DMS153 treated with DMSO at 0.1 percent for 48 hours (cell line): ENCODE measurements around the gene TBL1XR1.

ENCODE experiments used
- DNase-seq: peaks from one replicate; lab custom pipeline; 2025; ENCODE audit not compliant: unreplicated experiment; lab: John Stamatoyannopoulos, UW

TBL1XR1 gene

DNA sequence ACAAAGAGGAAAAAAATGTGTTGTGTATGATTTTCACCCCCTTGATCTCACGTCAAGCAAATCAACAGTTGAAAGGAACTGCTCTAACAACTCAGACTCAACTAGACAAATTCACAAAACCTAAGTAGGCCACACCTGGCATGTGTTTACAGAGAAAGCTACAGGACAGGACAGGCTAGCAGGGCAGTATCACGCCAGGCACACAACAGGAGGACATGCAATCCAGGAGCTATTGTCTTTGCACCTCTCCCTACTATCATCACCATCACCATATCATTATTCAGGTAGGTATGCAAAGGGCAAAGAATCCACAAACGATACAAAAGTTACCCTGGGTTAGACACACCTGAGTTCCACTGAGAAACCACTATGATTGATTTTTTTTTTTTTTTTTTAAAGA lies 86.4 kb downstream of the TBL1XR1 start:
- DNase-seq: no peak

DNA sequence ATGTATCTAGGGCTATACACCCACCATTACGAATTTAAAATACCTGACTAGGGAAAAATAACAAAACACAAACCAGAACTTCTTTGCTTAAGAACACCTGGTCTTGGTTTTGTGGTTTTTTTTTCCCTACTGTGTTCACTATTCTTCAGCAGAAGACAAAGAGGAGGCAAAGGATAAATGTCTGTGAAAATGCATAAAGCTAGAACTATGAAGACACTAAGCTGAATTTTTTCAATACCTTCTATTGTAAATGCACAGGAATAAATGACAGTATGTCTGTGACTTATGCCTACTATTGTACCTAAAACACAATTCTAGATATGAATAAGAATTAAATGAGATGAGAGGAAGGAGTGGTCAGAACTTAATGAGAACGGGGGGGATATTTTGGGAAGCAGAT lies 86.9 kb downstream of the TBL1XR1 start:
- DNase-seq: no peak

DNA sequence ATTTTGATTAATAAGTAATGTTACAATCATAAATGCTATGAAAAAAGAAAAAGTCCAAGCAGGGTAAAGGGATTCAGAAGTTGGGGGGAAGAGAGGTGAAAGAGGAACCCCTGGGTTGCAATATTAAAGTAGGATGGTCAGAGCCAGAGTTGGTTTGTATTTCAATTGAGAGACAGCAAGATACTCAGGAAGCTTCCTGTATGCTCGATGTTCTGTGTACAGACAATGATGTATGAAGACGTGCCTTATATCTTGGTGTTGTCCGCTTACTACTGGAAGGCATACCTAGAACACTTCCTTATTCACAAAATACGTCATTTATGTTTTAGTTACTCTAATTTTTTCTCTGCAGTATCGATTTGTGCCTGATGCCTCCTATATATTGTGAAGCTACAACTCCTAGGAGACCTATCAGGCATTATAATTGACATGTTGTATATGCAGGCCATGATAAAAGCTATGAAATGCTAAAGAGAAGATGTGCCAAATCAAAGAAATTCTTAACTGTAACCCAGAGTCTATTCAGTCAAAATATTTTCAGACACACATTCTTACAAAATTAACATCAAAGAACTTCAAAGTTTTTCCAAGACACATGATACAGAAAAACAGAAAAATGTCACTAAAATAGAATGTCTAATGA lies 87.5 kb downstream of the TBL1XR1 start:
- peak; percentile 24 for DNase-seq

DNA sequence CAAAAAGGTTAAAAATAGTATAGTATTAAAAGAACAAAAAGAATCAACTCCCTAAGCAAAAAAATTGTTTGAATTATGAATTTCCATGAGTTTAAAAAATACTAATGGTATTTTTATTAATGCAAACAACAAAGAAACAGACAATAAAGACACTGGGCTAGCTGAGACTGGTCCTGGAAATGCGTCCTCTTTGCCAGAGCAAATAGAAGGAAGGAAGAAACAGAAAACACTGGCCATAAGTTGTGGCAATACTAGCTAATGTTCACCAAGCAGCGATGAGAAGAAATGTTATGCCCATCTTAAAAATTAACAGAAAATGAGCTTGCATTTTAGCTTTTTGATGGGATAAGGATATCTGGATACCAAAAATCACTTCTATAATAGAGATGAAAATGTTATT lies 88.6 kb downstream of the TBL1XR1 start:
- DNase-seq: peak; percentile 20

DNA sequence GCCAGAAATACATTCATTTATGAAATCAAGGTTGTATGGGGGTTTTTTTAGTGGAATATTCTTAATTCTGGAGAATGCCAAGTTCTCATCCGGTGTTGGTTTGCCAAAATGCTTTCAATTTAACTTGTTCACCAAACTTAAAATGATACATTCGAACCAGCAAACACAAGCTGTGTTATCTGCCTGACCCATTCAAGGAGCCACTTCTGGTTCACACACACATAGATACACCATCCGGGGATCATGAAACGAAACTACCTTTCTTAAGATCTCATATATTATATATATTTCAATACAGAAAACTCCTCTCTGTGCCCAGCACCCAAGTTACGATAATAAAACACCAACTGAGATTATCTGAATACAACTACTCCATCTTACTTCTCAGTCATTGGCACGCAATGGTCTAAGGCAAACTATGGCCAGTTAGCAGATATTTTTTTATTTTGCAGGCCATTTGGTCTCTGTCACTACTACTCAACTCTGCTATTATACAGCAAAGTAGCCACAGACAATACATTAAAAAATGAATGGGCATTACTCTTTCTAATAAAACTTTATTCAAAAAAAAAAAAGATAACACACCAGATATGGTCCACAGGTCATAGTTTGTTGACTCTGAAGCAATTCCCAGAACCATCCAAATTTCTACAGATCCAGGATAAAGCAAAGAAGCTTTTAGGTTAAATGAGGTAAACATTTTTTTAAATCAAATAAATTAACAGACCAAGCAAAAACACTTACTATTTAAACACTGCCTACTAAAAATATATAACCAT lies 89.6 kb downstream of the TBL1XR1 start:
- DNase-seq: no peak

DNA sequence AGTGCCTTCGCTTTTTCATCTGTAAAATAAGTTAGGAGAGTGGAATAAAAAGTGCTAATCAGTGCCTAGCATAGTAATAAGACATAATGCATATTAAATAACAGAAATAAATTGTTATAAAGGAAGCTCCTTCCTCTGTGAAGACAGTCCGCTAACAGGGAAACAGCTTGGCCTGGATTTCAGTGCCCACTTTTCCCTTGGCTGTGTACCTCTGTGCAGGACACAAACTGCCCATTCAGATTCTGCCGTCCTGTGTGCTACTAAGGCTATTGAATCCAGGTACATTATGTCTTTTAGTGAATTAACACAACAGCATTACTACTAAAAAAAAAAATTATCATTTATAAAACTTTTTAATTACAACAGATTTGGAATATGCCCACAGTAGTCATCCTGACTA lies 90.7 kb downstream of the TBL1XR1 start:
- DNase-seq: no peak

DNA sequence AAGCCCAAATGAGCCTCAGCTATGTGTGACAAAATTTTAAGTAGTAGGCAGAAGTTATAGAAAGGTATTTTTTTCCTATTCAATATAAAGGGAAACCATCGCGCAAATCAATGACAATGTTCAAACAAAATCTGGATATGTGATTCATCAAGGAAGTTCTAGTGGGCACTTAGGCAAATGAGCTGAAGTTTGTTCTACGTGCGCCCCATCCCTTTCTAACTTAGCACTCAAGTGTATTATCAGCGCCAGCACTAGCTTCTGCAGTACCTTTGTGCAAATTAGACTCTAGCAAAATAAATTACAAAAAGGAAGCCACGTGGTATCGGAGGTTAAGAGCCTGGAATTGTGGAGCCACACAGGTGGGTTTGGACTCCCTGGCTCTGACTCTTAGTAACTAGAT lies 91.1 kb downstream of the TBL1XR1 start:
- no peak for DNase-seq

DNA sequence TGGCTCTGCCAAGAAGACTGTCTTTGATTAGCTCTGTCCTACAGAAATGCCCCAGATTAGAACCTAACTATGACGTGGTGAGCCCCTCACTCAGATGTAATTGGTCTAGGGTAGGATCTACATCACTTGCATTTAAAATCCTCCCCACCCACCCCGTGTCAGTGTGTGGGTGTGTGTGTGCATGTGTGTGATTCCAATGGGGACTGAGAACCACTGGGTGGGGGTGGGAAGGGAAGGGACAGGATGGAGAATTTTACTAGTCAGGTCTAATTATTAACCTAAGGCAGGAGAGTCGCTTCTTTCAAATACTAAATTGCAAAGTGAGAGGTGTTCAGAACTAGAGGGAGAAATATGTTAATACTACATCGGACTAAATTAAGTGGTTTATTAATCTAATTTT lies 91.7 kb downstream of the TBL1XR1 start:
- no peak for DNase-seq

DNA sequence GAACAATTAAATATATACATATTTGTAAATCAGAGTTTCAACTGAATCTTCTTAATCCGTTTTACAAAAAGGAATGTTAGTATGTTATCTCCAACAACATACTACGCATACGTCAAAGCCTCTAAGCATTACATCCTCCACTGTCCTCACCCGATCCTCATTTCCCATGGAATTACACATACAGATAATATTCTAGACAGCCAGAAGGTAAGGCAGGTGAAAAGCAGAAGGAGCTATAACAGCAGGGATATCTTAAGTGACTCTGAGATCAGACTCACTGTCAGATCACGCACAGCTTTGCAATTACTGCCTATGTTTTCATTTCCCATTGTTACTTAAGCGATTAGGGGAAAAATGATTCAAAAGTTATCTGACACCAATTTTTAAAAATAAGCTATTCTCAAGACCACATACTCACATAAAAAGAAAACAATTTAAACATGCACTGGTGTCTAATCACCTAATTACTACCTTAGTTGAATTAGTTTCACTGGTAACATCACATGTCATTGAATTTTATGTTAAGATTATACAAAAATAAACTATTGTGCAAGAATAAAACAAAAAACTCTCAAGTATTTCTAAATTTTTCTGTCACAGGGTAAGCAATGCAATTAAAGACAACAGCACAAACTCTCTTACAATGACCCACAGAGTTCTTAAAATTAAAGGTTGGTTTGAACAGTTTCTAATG lies 92.8 kb downstream of the TBL1XR1 start:
- DNase-seq: no peak

DNA sequence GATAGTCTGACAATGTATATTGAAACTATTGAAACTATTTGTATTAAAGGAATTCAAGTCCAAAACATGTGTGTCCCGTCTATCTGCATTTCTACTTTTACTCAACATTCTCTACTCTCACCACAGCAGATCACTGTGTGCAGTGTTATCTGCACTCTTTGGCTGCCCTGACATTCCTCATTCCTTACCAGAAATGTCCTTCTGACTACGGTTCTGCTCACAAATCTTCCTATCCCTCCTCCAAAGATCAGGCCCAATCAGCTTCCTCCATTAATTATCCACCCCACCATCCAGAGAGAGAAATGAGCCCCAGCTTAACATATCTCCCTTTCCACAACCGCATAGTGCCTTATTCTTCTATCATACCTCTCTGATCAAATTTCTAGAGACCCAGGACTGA lies 94.7 kb downstream of the TBL1XR1 start:
- DNase-seq: no peak

DNA sequence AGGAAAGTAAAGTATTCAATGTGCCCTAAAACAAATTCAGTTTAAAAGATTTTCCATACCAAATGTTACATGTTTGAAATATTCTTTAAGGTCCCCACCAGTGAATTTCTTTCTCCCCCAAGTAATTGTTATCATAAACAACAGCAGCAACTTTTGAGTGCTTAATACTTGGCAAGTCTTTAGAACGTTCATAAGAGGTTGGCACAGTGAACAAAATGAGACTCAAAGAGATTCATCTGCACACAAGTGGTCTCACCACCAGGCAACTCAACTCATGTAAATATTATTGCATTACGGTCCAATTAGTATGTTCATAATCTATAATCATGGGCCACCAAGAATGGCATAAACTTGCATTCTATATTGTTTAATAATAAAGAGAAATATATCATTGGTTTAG lies 98.7 kb downstream of the TBL1XR1 start:
- DNase-seq: no peak

DNA sequence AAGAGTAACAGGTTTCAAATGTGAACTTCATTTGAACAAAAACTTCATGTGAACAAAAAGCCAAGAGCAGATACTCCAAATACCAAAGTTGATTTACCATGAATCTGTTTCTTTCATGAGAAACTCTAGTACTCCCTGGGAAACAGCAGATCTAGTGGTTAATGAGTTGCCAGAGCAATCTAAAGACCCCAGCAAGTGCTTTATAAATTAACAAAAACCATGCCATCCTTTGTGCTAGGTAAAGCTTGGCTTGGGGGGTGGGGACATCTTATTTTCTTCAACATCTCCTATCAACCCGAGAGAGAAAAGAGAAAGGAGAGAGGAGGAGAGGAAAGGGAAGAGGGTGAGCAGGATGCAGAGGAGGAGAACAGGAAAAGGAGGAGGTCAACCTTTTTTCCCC lies 100.7 kb downstream of the TBL1XR1 start:
- DNase-seq: no peak

DNA sequence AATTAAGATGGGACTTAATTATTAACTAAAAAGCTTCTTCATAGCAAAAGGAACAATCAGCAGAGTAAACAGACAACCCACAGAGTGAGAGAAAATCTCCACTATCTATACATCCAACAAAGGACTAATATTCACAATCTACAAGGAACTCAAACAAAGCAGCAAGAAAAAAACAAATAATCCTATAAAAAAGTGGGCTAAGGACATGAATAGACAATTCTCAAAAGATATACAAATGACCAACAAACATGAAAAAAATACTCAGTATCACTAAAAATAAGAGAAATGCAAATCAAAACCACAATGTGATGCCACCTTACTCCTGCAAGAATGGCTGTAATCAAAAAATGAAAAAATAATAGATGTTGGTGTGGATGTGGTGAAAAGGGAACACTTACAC lies 103.3 kb downstream of the TBL1XR1 start:
- DNase-seq: no peak

DNA sequence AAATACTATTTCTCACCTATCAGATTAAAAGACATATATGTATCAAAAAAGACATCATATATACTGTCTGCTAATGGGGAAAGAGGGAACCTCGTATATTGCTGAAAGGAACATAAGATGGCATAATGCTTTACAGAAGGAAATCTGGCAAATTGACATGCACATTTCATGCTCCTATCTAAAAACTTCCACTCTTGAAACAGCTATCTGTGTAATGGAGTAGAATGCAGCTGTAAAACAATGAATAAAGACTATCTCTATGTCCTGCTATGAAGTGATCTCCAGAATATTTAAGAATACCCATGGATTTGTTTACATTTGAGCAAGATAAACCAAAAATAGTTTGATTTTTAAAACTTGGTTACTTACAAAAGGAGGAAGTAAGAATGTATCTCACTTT lies 107.4 kb downstream of the TBL1XR1 start:
- no peak for DNase-seq

DNA sequence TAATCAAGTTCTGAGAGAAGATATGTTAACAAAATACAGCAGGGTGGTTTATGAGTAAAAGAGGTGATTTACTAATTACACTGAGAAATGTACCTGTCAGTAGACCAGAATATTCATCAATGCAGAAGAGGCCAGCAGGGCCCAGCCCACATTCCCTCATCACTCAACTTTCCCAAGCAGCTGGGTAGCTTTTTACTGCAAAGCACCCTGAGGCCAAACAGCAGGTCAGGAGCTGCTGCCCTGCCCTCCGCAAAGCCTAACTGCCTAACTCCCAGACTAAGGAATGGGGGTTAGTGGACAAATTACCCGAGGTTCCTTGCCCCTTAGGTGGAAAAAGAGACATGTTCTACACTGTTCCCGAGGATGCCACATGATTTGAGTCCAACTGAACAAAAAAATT lies 108.2 kb downstream of the TBL1XR1 start:
- no peak for DNase-seq

DNA sequence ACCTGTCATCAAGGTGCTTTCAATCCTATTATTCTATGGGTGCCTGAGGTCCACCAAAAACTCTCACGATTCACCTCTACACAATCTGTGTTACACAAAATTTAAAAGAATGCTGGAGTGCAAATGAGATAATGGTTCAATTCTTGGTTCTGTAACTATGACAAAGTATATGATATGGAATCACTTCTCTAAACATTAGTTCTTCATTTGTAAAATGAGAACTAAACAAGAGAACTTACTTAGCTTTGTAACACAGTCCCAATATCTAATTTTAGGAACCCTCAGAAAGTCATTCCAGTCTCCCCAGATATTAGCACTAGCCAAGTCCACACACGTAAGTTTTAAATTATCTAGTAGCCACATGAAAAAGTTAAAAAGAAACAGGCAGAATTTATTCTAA lies 111.5 kb downstream of the TBL1XR1 start:
- DNase-seq: no peak

DNA sequence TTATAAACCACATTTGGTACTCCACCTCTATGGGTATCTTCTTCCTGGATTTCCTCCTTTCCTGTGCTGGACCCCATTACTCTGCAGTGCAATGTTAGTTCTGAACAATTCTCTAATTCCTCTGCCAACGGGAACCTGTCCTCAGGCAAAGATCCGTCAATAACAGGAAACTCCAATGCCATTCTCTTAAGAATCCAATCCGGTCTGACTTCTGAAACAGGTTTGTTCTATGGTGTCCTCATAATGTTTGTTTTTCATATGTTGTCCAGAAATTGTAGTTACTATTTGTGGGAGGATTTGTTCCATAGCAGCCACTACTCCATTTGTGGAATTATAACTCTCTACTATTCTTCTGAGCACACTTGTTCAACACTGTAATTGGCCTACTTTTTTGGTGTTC lies 112.7 kb downstream of the TBL1XR1 start:
- no peak for DNase-seq

DNA sequence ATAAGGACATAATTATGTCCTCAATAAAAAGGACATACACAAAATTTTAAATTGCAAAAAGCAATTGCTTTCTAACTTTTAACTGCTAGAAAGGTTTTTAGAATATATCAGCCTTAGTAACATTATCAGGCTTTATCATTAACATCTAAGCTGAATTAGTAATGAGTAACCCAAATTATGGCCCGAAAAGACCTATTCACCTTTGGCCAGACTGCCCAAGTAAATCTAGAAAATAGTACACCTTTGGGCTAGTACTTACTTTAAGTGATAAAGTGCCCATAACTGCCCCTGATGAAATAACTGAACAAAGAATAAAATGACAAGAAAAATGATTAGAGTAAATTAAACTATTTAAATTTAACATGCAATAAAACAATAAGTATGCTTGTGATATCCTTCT lies 117.2 kb downstream of the TBL1XR1 start:
- no peak for DNase-seq

DNA sequence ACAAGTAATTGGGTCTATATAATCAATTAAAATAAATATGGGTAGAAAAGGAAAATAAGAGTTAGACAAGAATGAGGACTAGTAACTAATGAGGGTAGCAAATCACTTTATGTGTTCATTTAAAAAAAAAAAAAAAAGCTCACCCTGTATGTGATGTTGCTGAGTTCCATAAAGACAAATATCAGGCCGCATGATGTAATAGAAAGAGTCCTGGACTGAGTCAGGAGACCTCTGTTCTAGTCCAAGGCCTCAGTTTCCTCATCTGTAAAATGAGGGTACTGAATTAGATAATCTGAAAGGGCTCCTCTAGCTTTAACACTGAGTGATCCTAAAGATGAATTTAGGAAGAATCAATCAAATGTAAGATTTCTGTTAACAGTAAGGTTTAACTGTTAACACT lies 117.6 kb downstream of the TBL1XR1 start:
- DNase-seq: no peak

DNA sequence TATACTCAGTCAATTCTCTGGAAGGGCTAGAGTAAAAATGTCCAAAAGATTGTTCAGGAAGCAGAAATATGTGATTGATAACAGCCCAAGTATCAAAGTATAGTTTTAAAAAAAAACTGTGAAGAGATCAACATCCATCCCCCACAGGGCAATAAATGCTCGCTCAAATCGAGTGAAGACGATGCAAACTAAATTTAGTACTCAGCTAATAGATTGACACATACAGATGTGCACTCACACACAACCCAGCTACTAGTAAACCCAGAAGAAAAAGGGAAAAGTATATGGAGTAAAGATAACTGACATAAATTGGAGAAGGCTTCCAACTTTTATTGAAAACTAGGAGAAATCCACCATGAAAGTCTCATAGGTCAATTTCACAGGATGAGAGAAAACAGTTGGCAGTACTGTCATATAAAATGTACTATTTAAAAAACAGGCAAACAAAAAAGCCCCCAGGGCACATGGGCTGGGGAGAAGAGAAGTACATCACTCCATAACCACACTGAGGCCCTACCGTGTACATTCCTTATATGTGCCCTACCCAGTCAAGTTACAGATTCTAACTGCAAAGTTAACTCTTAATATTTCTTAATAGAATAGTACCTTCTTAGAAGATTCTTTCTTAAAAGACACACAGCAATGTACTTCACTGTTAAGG lies 125.7 kb downstream of the TBL1XR1 start:
- no peak for DNase-seq

DNA sequence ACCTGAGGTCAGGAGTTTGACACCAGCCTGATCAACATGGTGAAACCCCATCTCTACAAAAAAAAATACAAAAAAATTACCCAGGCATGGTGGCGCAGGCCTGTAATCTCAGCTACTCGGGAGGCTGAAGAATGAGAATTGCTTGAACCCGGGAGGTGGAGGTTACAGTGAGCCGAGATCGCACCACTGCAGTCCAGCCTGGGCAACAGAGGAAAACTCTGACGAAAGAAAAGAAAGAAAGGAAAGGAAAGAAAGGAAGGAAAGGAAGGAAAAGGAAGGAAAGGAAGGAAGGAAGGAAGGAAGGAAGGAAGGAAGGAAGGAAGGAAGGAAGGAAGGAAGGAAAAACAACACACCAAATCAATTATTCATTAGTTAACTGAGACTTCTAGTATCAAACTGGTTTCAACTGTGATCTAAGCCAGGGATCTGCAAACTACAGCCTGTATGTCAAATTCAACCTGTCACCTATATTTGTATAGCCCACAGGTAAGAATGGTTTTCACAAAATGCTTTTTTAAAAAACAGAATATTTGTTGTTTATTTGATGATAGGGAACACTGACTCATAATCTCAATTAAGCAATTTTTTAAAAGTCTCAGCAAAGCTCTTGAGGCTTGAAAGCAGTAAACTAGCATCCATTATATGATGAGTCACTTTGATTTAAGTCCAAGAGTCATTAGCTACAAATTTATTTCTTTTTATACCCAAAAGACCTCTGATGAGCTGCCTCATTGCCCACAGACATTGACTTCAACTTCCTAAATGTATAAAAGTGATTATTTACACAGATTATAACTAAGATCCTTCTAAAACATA lies 127.6 kb downstream of the TBL1XR1 start:
- no peak for DNase-seq
